Dermis blood vessel endothelial cell (primary cell): ENCODE results near the gene NKAPD1. TPM values are rescaled to one million over a fixed set of nuclear protein-coding genes. Genes with fewer than 3 reads are reported as not detected.
A peak's percentile ranks its signal among the peaks of the same experiment; 100 is the strongest.
"Not testable (repeated sequence)": the region's sequence is repeated elsewhere in the genome, so short reads cannot be mapped to it uniquely, and the experiment has no call there.

Experiments used
- DNase-seq: peaks from one replicate; pipeline ENCODE4 v3.0.0; 2010
- total RNA-seq: library from RNA; depleted of rRNA; stranded (reverse); fragments of >200 nt; gene quantifications from 2 replicates; pipeline ENCODE4 v1.2.3, GENCODE V29; 2014

The NKAPD1 gene
- 17.9 and 22.0 TPM in 2 replicates for total RNA-seq

GRCh38 chr11:112073941-112074811 is at the start of gene NKAPD1, which contains the start of gene PIH1D2:
Gene NKAPD1, plus strand, starts transcription at chr11:112074299. Its CDS starts 1,276 bp downstream, at chr11:112075575.
Gene PIH1D2, minus strand, starts transcription at chr11:112074017. Its CDS starts 843 bp downstream, at chr11:112073174.
- DNase-seq: peak; percentile 92

- peak; percentile 85 for DNase-seq
These were observed 49.1 kb upstream of the NKAPD1 start, which contains the start of gene DLAT for GRCh38 chr11:112024773-112025678. Gene DLAT, plus strand, starts transcription at chr11:112025408. Its CDS starts 65 bp downstream, at chr11:112025473.

- peak; percentile 29 for DNase-seq
These were observed 48.4 kb upstream of the NKAPD1 start for GRCh38 chr11:112025707-112026106.

GRCh38 chr11:112026784-112027410 is 47.2 kb upstream of the NKAPD1 start:
- not testable (repeated sequence) for DNase-seq

GRCh38 chr11:112029460-112029859 is 44.6 kb upstream of the NKAPD1 start:
- no peak for DNase-seq

GRCh38 chr11:112033902-112034301 is 40.2 kb upstream of the NKAPD1 start:
- no peak for DNase-seq

- no peak for DNase-seq
These were observed 36.6 kb upstream of the NKAPD1 start for GRCh38 chr11:112037527-112037926.

- DNase-seq: peak; percentile 79
These were observed 31.7 kb upstream of the NKAPD1 start for GRCh38 chr11:112042161-112042960.

- no peak for DNase-seq
These were observed 31.2 kb upstream of the NKAPD1 start for GRCh38 chr11:112042961-112043304.

- no peak for DNase-seq
These were observed 29.1 kb upstream of the NKAPD1 start for GRCh38 chr11:112044961-112045360.

GRCh38 chr11:112046647-112047046 is 27.5 kb upstream of the NKAPD1 start:
- not testable (repeated sequence) for DNase-seq

GRCh38 chr11:112048256-112048655 is 25.8 kb upstream of the NKAPD1 start:
- DNase-seq: not testable (repeated sequence)

GRCh38 chr11:112049777-112050176 is 24.3 kb upstream of the NKAPD1 start:
- no peak for DNase-seq

- no peak for DNase-seq
These were observed 23.4 kb upstream of the NKAPD1 start for GRCh38 chr11:112050721-112051120.

- DNase-seq: no peak
These were observed 22.3 kb upstream of the NKAPD1 start for GRCh38 chr11:112051768-112052167.

GRCh38 chr11:112057170-112057569 is 16.9 kb upstream of the NKAPD1 start:
- no peak for DNase-seq

- peak; percentile 60 for DNase-seq
These were observed 16.0 kb upstream of the NKAPD1 start for GRCh38 chr11:112058103-112058502.

- DNase-seq: no peak
These were observed 11.2 kb upstream of the NKAPD1 start for GRCh38 chr11:112062923-112063322.

- DNase-seq: no peak
These were observed 8.6 kb downstream of the NKAPD1 start for GRCh38 chr11:112082729-112083128.

- DNase-seq: peak; percentile 45
These were observed 11.8 kb downstream of the NKAPD1 start for GRCh38 chr11:112085822-112086421.
